AML-193 (cell line): Measurements from ENCODE around the gene STK32B.

Experiments used
- DNase-seq, 2 experiments: peaks; one replicate each; lab custom pipeline; 2025; lab: John Stamatoyannopoulos, UW

Gene STK32B

GRCh38 chr4:5470318-5471198, 419.3 kb downstream of the STK32B start:
- no peak for DNase-seq

DNA sequence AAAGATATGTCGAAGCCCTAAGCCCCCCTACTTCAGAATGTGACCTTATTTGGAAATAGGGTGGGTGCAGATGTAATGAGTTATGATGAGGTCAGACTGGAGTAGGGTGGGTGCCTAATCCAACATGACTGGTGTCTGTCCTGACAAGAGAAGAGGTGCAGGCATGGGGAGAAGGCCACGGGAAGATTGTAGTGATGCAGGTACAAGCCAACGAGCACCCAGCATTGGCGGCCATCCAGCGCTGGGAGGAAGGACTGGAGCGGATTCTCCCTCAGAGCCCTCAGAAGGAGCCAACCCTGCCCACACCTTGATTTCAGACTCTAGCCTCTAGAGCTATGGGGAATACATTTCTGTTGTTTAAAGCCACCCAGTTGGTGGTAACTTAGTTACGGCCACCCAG, 419.9 kb downstream of the STK32B start:
- no peak for DNase-seq

GRCh38 chr4:5471691-5472090, 420.4 kb downstream of the STK32B start:
- no peak for DNase-seq

DNA sequence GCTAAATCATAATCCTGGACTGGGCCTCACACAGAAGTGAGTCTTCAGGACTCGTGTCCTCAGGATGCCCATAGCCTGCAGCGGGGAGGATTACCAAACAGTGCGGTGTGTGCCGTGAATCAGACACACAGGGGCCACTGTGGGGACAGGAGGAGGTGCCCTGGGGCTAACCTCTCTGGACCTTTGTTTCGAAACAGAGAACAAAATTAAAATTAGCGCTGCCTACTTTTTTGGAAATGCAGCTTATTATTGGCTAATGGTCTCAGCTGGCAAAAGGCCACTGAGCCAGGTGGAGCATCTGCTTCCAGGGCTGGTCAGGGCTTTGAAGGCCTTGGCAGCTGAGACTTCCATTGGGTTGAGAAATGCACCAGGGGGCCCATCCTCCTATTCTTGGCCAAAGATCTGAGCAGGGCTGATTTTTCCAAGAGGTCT, 420.9 kb downstream of the STK32B start:
- no peak for DNase-seq

GRCh38 chr4:5473125-5473524, 421.8 kb downstream of the STK32B start:
- no peak for DNase-seq

DNA sequence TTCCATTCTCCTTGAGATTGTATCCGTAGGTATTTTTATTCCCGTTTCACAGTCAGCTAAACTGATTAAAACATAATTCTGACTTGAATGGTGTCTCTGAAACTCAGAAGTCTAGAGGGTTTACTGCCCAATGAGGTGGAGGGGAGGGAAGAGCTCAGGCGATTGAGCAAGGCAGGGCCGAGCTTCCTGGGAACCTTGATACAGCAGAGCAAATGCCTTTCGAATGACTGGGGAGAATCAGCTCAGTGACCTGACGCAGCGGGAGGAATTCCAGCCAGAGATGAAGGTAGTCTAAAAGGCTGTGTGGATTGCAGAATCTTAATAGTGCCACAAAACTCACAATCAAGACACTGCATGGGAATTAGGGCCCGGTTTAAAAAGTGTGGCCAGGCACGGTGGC, 423.5 kb downstream of the STK32B start:
- no peak for DNase-seq

- DNase-seq = no peak
Observed at GRCh38 chr4:5477613-5478012, 426.3 kb downstream of the STK32B start.

DNA sequence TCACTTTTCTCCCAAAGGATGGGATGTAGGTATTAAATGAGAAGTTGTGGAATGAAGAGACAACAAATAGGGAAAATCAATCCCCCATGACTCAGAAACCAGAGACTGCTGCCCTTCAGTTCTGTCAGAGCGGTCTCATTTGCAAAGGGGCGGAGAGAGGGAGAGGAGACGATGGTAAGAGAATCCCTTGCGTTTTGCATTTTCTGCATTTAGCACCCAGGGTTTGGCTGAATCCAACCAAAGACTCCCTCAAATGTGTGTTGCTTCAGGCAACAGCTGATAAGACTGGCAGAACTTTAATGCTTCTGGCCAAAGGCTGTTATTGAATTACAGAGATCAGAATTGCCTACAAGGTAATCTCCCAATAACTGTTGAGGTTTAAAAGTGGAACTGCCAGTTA, 426.9 kb downstream of the STK32B start:
- DNase-seq = no peak

DNA sequence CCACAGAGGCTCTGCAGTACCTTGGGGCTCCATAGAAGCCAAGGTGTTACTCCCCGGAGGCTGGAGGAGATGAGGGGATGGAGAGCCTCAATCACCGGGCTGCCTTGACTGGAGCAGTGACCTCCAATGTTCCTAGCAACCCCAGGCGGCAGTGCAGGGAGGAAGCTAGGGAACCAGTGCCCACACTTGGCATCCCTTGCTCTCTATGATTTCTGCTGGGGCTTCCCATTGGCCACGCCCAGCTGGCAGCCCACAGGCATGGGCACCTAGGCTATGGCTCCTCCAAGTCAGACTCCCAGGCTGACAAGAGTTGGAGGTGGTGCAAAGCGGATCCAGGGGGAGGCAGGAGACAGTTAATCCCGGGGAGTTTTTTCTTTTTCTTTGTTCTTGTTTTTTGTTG, 427.4 kb downstream of the STK32B start:
- no peak for DNase-seq

DNA sequence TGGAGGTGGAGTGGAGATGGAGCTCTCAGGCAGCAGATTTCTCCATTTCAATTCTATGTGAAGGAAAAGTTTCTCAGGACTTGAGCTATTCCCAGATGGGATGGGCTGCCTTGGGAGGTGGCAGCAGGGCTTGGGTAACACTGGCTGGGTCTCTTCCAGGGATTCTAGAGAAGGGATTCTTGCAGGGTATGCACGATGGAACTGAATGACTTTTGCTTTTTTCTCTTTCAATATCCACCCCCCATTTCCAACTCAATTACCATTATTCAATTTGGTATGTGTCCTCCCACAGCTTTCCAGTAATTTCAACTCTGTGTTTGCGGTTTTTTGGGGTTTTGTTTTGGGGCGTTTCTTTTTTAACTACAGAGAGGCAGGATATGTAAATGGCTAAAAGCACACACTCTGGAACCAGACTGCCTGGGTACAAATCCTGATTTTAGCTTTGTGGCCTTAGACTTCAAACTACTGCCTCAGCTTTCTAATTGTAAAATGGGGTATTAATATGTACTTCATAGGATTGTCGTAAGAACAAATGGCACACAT, 428.3 kb downstream of the STK32B start:
- no peak for DNase-seq

DNA sequence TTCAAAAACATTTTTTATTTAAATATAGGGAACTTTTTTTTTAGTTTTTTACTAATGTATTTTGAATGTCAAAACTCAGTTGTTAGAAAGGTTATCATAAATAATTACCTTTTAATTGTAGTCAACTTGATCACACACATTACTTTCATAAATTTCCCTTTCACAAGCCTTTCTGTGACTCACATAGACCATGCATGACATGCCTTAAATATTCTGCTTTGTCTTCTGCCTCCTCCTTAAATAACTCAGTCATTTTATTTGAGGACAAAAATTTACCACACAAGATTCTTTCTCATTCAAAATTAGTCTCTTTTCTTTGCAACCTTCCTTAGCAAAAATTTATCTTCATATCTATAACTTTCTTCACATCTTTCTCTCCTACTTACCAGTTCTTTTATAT, 437.1 kb downstream of the STK32B start:
- no peak for DNase-seq

DNA sequence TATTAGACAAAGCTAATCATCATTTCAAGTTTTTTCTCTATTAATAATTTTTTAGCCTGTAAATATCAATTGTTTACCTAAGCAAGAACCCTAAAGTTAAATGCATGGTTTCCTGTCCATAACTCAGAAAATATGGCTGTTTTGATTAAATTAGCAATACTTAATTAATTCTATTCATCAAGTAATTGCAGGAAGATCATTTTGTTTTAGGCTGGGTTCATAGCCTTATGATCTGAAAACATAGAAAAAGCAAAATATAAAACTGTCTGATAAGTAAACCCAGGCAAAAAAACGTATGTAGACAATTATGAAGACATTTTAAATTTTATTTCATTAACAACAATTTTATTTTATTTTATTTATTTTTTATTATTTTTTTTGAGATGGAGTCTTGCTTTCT, 438.0 kb downstream of the STK32B start:
- DNase-seq = no peak

DNA sequence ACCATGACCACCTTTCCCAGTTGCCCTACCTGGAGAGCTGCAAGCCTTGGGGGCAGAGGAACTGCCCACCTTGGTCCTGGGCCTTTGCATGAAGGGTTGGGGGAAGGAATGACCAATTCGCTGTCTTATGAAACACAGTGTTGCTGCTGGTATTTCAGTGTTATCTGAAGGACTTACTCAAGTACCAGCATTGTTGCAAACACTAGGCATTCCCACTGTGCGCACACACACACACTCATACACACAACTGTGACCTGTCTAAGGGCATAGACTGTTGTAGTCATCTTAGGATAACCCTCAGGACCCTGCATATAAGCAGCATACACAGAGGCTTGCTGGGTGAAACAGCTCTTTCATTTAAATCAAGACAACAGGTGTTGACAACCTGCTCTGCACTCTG, 446.2 kb downstream of the STK32B start:
- no peak for DNase-seq

DNA sequence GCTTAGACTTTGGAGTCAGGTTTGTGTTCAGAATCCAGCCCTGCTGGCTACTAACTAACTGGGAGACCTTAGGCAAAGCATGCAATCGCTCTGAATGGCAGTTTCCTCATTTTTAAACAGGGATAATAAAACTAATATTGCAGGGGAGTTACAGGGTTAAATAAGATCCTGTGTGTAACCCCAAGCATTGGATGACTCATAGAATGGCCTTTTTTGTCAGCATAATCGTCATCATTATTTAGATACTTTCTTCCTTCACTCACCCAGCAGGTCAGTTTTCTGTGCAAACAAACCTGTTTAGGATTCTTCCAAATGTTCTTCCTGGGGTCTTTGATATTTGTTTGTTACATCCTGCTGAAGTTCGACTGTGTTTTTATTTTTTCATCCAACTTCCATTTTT, 448.9 kb downstream of the STK32B start:
- no peak for DNase-seq

GRCh38 chr4:5503336-5503936, 452.2 kb downstream of the STK32B start:
- no peak for DNase-seq

DNA sequence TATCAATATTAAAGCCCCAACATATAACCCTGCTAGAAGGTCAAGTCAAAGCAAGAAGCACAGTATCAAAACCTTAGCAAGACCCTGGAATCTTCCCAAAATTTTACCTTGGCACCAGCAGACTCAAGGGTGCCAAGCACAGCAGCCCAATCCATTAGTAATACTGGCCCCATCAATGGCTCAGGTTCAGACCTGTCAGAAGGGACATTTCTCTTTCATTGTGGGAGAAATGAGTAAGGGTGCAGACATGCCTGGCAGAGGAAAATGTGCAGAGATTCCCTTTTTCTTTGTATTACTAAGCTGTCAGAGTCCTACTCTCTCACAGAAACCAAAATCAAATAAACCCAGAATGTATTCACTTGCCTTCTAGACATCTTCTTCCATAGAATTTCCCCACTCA, 453.2 kb downstream of the STK32B start:
- DNase-seq = no peak

- DNase-seq = no peak
Observed at GRCh38 chr4:5510504-5510903, 459.2 kb downstream of the STK32B start.

- DNase-seq = no peak
Observed at GRCh38 chr4:5511791-5512190, 460.5 kb downstream of the STK32B start.

DNA sequence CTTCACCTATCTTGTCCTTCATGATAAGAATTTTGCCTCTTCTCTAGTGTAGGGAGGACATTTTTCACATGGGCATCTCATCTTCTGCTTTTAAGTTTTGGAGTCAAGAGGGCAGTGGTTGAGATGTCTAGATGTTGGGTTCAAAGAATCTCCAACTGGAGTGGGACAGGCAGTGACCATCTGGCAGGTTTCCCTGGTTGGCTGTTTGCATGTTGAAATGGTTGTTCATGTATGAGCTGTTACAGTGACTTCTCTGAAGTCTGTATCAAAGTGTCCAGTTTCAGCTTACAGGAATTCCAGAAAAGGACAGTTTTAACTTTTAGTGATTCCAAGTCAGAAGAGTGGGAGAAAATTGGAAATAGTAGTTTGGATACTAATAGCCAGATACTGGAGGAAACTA, 464.4 kb downstream of the STK32B start:
- DNase-seq = no peak

- no peak for DNase-seq
Observed at GRCh38 chr4:5517372-5517771, 466.1 kb downstream of the STK32B start.

DNA sequence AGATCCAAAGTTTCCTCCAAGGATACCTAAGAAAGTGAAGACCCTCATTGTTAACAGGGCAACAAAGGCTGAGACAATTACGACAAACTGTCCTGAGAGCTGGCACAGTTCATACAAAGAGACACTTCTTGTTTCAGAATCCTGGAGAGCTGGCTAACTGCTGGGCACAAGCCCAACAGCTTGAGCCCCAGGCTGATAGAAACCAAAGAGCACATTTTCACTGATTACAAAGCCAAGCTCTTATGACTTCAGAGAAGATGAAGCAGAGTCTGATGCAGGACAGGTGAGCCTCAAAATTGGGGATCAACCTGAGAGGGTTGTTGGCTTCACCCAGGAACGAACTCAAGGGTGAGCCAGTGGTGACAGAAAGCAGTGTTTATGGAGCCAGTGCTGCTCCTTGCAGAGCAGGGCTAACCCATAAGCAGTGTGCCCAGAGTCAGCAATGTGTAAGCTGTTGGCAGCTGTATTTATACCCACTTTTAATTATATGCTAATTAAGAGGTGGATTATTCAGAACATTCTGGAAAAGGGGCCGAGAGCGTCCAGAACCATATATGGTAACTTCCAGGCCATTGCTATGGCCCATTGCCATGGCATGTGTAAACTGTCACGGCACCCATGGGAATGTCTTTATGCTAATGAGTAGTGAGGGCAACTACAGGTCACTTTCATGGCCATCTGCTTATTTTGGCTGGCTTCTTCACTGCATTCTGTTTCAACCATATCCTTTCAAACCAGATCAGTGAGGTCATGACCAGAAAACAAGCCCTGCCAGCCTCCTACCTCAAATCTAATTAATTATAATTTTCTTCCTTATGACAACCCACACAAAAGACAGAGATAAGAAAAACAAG, 473.4 kb downstream of the STK32B start:
- no peak for DNase-seq

DNA sequence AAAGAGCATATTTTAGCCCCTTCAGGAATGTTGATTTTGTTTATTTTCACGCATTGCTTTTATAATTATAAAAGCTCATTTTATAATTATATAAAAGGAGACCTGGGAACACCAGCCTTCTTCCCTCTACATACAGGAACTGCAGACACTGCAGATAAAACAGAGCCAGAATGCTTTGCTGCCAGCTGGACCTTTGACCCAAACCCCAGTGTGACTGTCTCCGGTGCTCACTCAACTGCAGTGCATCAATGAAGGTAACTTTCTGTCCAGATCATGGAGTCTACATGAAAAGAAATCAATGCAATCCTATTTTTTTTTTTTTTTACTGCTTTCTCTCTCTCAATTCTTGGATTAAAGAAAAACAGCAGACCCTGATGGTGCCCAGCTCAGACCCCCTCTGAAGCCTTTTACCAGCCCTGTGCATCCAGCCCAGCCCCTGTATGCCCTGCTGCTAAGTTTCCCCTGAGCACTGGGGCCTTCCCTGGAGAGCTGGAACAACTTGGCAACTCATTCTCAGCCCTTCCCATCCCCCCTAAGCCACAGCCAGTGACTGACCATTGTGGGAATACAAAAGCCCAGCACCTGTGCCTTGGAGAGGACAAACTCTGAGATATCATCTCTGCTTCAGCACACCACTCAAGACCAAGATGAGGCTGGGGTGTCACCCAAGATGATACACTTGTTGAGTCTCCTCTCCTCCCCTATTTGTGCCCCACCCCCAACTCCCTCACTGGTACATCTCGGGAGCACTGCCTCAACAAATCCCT, 475.0 kb downstream of the STK32B start:
- no peak for DNase-seq
